NCI-H82 (cell line): ENCODE measurements around the gene MIER2.

ENCODE experiments used
- DNase-seq: peaks from one replicate; lab custom pipeline; 2025; lab: John Stamatoyannopoulos, UW

MIER2 gene

GRCh38 chr19:307793-308420 is 36.7 kb downstream of the MIER2 start:
- DNase-seq, result no peak

GRCh38 chr19:307111-307531 is 37.5 kb downstream of the MIER2 start:
- no peak for DNase-seq

DNA sequence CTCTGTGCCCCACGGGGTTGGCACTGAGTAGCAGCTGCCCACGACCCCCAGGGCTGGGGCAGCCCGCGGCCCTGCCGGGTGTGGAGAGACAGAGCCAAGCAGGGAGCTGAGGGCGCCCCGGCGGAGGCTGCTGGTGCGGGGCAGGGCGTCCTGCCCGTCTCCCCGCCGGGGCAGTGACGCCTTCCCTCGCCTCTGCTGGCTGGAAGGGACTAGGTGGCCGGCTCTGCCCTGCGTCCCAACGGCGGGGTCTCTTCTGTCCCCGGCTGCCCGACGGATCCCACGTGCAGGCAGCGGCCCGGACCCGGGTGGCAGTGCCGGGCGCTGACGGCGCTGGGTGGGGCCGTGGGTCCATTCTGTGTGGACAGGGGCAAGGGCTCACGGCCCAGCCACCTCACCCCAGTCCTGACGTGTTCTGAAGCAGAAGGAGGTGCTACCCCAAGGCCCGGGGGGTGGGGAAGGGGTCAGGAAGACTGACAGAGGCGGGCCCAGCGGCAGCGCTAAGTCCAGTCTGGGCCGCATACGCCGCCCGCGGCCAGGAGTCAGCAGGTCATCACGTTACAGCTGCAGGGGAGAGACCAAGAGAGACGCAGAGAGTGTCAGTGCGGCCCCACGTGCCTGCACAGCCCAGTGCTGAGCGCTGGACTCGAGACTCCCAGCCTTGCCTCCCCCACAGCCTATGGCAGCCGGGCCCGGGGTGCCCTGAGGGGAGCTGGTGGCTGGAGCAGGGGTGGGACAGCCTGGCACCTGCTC is 38.3 kb downstream of the MIER2 start:
- DNase-seq, result no peak

- DNase-seq, result no peak
These were observed 39.1 kb downstream of the MIER2 start for GRCh38 chr19:305240-306150.

GRCh38 chr19:296476-297225 is 47.9 kb downstream of the MIER2 start:
- DNase-seq, result no peak

DNA sequence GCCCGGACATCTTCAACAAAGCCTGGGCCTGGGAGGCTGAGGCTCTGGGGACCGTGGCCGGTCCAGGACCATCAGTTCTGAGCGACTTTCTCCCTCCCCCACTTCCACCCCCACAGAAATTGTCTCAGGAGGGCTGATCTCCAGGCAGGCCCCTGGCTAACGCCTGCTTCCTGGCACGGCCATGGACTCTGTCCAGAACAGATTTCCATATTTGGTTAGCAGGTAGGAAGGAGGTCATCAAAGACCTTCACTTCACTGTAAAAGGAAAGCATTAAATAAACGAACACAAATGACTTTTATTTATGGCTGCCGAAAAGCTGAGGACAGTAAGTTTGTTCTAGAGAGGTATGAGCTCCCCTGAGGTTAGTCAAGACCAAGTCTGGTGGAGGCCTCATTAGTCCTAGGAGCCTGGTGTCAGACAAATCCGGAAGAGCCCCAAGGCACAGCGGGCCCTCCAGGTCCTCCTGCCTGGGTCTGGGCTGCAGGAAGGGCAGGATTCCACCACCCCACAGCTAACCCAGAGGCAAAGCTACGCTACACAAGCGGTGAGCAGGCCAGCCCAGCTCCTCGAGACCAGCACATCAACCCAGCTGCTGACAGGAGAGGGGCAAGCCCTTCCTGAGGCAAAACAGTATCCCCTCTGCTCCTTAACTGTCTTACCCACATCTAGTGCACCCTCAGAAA is 48.8 kb downstream of the MIER2 start:
- DNase-seq, result no peak

DNA sequence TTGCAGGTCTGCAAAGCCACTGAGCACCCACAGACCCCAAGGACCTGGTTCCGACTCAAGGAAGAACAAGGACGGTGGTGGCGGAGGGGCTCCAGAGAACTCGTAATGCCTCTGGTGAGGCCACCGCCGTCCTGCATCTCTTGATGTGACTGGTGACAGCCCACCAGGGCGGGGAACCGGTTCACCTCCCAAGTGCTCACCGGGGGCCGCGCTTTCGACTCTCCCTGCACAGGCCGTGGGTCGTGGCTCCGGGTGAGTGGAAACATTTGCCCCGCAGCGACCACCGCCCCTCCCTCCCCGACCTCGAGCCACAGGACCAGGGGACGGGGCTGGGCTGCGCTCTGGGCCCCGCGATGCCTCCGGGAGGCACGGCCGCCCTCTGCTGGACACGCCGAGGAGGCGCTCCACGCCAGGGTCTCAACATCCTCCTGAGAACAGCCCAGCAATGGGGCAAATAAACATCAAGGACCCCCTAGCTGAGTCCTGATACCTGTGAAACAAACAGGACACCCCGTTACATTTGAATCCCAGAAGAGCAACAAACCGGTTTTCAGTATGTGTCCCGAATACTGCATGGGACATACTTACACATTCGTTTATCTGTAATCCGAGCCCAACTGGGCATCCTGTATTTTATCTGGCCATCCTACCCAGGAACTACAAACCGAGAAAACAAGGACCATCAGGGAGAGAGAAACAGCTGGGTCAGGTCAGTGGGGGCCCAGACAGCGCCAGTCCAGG is 49.5 kb downstream of the MIER2 start:
- peak; percentile 58 for DNase-seq

GRCh38 chr19:294341-294945 is 50.2 kb downstream of the MIER2 start:
- DNase-seq, result no peak

GRCh38 chr19:293436-294110 is 51.0 kb downstream of the MIER2 start:
- DNase-seq, result no peak

DNA sequence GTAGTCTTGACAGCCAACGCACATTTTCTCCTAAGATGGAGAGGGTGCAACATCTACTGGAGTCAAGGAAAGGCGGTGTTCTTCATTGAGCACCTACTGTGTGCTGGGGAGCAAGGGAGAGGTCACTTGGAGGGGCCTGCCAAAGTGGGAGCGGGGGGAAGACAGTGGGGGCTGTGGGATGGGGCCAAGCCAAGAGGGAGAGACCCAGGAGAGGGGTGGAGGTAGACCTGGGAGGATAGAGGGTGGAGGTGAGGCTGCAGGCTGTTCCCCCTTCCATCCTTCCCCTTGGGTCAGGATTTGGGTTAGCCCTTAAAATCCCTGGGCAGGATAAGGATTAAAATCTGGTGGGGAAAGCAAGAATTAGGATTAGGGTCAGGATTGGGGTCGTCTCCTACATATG is 51.6 kb downstream of the MIER2 start:
- no peak for DNase-seq

GRCh38 chr19:292281-292884 is 52.2 kb downstream of the MIER2 start:
- no peak for DNase-seq

DNA sequence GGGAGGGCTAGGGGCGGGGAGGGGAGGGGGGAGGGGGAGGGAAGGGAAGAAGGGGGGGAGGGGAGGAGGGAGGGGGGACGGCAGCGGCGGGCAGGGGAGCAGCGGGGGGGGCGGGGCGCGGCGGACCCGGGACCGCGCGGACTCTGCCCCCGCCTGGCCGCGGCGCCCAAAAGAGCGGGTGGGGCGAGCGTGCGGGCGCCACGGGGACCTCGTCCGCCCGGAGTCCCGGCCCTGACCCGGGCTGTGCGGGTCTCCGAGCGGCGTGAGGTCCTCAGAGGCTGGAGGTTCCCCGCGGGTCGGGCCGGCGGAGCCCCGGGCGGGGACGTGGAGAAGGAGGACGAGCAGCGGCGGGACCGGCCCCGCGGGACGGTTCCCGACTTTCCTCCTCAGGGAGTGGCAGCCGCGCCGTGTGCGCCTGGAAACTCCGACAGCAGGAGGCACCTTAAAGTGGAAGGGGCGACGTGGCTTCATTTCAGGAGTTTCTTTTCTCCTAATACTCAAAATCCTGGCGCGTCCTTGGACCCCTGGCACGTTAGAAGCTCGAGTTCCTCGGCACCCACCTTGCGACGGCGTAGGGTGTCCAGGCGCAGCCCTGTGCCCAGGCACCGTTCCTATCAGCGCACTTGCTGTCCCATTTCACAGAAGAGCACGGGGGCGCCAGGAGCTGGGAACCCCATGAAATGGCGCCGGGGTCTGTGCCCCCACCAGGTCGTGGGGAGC is 52.9 kb downstream of the MIER2 start:
- DNase-seq, result no peak

DNA sequence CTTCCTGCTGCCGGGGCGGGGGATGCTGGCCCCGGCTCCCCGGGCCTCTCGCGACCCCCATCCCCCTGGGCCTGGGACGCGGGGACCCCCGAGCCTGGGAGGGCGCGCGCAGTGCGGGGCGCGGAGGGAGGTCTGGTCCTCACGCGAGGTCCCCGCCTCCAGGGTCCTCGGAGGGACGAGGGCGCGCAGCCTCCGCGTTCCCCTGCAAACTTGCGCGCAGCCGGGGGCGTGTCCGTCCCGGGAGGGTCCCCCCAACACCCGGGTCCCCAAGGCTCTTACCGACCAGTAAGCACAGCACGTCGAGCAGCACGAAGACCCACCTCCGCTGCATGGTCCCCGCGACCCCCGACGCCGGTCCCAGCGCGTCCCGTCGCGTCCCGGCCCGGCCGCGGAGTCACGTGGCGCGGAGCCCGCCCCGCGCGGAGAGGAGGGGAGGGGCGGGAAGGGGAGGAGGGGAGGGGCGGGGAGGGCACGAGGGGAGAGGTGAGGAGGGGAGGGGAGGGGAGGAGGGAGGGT is 53.5 kb downstream of the MIER2 start, which contains the start of gene PLPP2:
PLPP2 (minus strand) TSS at position 398 of the 516 bp plus-strand sequence; CDS start at position 331, 67 bp downstream.
- no peak for DNase-seq

- no peak for DNase-seq
These were observed 54.1 kb downstream of the MIER2 start for GRCh38 chr19:290372-291005.

GRCh38 chr19:289651-290371 is 54.8 kb downstream of the MIER2 start:
- no peak for DNase-seq

DNA sequence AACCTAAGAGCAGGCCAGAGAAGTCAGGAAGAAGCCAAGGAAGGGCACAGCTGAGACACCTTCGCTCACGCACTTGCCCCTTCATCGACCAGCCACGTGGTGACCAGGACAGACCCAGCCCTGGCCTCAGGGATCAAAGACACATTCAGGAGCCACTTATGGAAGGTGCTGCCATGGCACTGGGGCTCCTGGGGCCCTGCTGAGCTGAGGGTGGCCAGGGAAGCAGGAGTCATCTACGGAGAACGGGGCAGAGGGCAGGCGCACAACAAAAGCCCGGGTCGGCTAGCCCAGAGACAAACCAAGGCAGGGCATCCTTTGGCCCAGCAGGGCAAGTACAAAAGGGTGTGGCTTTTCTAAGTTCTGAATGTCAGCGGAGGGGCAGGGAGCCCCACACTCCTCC is 55.7 kb downstream of the MIER2 start:
- DNase-seq, result no peak

- no peak for DNase-seq
These were observed 57.2 kb downstream of the MIER2 start for GRCh38 chr19:287381-287871.
